ENCODE measurements around the gene NPAS1.

DNA sequence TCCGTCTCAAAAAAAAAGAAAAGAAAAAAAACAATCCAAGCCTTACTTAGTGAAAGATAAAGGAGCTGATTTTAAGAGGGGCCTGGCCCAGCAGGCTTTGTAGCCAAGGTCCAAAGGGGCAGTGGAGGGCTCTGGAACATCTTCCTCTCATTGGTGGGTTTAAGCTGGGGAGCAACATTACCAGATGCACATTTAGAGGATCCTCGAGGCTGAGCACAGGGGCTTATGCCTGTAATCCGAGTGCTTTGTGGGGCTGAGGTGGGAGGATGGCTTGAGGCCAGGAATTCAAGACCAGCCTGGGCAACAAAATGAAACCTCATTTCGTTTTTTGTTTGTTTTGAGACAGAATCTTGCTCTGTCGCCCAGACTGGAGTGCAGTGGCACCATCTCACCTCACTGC is 36.8 kb downstream of the NPAS1 start:
- TF ChIP-seq, protein P1, sequence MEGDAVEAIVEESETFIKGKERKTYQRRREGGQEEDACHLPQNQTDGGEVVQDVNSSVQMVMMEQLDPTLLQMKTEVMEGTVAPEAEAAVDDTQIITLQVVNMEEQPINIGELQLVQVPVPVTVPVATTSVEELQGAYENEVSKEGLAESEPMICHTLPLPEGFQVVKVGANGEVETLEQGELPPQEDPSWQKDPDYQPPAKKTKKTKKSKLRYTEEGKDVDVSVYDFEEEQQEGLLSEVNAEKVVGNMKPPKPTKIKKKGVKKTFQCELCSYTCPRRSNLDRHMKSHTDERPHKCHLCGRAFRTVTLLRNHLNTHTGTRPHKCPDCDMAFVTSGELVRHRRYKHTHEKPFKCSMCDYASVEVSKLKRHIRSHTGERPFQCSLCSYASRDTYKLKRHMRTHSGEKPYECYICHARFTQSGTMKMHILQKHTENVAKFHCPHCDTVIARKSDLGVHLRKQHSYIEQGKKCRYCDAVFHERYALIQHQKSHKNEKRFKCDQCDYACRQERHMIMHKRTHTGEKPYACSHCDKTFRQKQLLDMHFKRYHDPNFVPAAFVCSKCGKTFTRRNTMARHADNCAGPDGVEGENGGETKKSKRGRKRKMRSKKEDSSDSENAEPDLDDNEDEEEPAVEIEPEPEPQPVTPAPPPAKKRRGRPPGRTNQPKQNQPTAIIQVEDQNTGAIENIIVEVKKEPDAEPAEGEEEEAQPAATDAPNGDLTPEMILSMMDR (IDR thresholded peaks at IDR 0.05; ENCODE audit: poor library complexity) = no peak
- TF ChIP-seq EZH2 (IDR thresholded peaks at IDR 0.05; ENCODE audit: borderline replicate concordance) (no peak), EZH2phosphoT487 (IDR thresholded peaks at IDR 0.05; ENCODE audit: low read depth, severe bottlenecking, unreplicated experiment) (no peak)
